Inflammatory macrophage treated with lipopolysaccharide for 4 hours (primary cell): ENCODE measurements around the gene CIBAR2.
"Not testable (repeated sequence)": the region's sequence is repeated elsewhere in the genome, so short reads cannot be mapped to it uniquely, and the experiment has no call there.

Source experiments
- DNase-seq: peaks from one replicate; pipeline ENCODE4 v3.0.0-alpha.2; 2020

Gene CIBAR2

GRCh38 chr16:85057948-85058347, 54.3 kb downstream of the CIBAR2 start:
- no peak for DNase-seq

- DNase-seq: no peak
Measured at GRCh38 chr16:85057212-85057889, 54.9 kb downstream of the CIBAR2 start.

- DNase-seq: peak; percentile 53
Measured at GRCh38 chr16:85056211-85056748, 56.0 kb downstream of the CIBAR2 start.

- DNase-seq: peak; percentile 93
Measured at GRCh38 chr16:85055493-85056210, 56.6 kb downstream of the CIBAR2 start.

GRCh38 chr16:85054948-85055492, 57.3 kb downstream of the CIBAR2 start:
- no peak for DNase-seq

GRCh38 chr16:85054321-85054720, 58.0 kb downstream of the CIBAR2 start:
- not testable (repeated sequence) for DNase-seq

- DNase-seq: no peak
Measured at GRCh38 chr16:85052536-85052935, 59.7 kb downstream of the CIBAR2 start.

- DNase-seq: no peak
Measured at GRCh38 chr16:85051683-85052082, 60.6 kb downstream of the CIBAR2 start.

GRCh38 chr16:85051067-85051581, 61.1 kb downstream of the CIBAR2 start:
- no peak for DNase-seq

- no peak for DNase-seq
Measured at GRCh38 chr16:85049706-85050305, 62.5 kb downstream of the CIBAR2 start.

- DNase-seq: no peak
Measured at GRCh38 chr16:85048921-85049562, 63.2 kb downstream of the CIBAR2 start.
